CD4-positive, alpha-beta T cell treated with Interferon alpha-2 for 1 hour (primary cell): ENCODE data around the gene TMOD1.

Source experiments
- DNase-seq, 2 donors: peaks; one replicate each; pipeline ENCODE4 v3.0.0-alpha.2; 2020 to 2022

Gene TMOD1

DNA sequence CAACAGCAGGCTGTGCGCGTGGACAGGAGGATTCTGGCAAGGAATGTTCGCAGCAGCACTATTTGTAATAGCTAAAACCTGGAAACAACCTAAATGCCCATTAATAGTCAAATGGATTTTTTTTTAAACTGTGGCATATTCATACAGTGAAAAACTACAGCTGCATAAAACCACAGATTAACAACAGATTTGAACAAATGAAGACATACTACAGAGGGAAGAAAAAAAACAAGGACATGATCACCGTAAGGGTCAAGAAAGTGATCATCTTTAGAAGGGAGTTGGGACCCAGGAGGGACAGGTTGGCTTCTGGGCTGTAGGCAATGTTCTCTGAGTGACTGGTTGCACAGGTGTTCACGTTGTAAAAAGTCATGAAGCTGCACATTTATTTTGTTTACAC lies 1.2 kb upstream of the TMOD1 start:
- DNase-seq, result no peak

DNA sequence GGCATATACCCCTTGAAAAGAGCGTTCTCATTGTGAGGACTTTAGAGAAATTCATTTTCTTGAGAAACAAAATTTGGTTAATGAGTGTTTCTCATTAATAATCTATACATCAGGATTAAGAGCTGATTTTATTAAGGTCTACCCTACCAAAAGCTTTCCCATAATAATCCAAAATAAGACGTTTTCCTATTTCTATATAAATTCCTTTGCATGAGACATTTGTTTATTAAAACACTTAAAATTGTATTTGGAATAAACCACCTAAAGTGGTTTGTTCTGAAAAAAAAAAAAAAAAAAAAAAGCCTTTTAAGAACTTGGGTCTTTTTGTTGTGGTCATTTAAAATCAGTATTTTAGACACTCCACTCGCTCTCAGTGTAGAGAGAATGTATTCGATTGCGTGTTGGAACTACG lies 695 bp upstream of the TMOD1 start:
- DNase-seq, result no peak

DNA sequence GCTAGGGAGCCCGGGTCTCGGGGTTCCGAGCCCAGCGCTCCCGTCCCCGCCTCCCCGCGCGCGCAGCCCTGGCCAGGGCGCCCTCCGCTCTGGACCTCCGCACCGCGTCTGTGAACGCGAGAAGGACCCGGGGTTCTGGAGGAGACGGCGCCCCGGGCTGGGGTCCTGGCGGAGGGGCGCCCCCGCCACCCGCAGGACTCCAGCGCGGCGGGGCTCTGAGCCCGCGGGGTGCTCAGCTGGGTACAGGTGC lies 431 bp downstream of the TMOD1 start:
- no peak for DNase-seq

DNA sequence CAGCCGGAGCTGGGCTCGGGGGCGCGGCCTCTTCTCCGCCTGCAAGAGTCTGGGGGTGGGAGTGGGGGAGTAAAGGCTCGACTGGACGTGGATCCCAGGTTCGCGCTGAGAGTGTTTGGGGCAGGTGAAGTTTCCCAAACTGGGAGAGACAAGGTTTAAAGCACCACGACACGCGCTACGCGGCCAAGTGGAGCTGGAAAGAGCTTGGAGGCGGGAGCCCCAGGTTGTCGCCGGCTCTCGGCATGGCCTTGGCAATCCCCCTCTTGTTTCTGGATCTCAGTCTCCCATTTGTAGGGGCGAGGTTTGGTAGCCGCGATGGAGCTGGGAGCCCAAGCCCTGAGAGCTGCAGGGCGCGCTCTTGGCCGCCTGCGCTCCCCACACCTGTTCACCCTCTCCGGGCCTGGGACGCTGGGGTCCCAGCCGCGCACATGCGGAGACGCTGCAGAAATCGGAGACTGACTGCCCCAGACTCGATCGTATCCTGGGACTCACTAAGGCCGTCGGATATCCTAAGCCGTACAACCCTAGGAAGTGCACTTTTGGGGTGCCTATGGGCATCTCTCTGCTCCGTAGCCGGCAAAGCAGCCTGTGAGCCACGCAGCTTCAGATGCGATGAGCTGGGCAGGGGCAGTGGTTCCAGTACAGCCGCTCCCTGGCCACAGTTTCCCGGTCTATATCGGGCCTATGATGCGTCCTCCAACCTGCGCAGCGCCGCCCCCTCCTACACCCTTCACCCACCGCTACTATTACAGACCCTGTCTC lies 937 bp downstream of the TMOD1 start:
- DNase-seq, result no peak

DNA sequence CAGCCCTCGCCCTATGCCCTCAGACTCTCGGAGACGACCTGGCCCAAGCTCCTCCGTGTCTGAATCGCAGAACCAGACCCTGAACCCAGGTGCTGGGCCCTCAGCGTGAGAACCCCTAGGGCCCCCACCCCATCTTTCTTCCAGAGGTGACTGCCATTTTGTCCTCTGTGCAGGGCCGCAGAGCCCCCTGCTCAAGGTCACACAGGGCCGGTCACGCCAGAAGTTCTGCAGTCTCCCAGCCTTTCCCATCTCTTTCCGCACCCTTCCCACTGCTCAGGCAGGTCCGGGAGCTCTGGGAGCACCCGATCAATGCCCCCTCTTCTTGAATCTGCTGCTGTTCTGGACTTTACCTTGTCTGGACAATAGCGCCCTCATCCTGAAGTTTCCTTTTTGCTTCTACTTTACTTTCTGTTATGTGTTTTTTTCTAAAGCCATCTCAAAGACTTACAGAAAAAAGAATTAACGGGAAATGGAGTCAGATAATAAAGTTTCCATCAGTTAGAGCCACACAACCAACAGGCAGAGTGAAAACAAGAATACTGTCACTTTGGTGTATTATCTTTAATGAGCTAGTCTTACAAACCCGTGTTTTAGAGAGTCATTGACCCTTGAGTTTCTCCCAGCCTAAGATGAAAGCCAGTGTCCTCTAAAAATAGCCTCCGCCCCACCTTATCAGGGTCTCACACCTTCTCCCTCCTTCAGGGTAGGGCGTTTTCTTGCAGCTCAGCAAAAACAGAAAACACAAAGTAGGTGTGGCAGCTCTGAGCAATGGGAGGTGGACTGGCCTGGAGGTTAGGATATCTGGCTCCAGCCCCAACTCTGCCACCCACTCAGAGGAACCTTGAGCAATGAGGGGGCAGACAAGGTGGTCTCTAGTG lies 1.8 kb downstream of the TMOD1 start:
- DNase-seq, result no peak

DNA sequence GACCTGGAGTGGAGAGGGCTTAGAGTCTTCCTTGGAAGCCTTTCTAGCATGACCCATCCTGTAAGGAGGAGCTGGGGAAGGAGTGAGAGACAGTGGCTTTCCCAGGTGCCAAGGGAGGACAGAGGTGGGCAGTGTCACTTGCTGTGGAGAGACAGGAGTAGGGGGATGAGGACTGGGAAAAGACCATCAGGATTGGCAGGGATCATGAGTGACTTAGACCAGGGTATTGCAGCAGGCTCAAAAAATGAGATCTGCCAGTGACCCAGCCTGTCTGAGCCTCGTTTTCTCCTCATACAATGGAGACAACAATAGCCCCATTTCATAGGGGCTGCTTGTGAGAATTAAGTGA lies 2.4 kb downstream of the TMOD1 start:
- no peak for DNase-seq

DNA sequence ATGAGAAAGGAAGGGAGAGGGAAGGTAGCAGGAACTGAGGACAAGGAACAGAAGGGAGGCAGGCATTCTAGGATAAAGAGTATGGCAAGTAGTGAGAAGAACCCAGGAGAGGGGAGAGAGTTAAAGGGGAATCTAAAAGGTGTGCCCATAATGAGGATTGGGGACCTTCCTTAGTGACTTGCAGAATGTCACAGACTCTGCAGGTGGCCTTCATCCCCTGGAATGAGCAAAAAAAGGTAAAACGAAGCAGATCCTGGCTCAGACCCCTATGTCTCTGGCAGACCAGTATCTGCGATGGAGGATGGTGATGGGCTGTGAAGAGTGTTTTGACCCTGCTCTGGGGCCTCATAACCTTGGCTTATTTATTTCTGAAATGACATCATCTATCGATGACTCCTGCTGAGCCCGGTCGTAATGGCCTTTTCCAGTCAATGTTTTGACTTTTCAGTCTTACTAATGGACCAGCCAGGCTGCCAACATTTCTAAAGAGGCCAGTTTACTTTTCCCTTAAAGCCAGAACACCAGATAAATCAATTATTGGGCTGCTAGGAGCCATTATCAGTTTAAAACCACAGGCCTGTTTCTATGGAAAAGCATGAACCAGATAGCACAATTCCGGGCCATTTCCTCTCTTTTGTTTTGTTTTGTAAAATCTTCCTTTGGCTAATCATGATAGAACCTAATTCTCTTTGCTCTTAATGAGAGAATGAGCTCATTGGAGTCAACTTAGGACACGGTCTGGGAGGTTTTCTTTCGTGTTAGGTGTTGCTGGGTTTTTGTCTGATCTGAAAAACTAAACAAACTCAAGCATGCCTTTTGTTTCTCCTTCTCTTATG lies 3.1 kb downstream of the TMOD1 start:
- no peak for DNase-seq

DNA sequence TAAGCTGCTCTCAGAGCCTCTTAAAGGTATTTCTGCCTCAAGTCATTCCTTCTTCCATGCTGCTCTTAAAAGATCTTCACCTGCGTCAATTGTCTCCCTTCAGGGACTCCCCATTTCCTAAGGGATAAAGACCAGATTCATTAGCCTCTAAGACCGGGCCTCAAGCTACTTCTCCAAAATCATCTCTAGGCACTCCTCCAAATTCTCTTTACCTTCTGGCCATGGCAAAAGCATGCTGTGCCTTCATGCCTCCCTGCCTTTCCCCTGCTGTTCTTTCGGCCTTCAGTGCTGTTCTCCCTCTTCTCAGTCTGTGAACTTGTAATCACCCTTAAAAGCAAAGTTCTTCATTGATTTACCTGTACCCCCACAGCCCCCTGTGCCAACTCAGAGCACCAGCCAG lies 4.4 kb downstream of the TMOD1 start:
- no peak for DNase-seq

DNA sequence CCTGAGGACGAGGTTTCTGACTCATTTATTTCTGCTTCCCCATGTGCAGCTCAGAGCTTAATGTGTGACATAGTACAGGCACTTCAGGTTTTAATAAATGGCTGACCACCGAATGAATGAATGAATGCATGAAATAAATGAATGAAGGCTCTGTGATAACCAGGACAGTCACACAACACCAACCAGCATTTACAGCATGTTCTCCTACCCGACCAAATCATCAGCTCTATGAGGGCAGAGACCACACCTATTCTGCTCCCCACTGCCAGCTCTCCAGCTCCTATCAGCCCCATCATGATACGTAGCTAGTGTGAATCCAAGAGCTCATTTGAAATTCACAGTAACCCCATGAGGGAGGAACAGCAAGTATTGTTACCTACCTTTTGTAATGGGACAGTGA lies 4.8 kb downstream of the TMOD1 start:
- no peak for DNase-seq

DNA sequence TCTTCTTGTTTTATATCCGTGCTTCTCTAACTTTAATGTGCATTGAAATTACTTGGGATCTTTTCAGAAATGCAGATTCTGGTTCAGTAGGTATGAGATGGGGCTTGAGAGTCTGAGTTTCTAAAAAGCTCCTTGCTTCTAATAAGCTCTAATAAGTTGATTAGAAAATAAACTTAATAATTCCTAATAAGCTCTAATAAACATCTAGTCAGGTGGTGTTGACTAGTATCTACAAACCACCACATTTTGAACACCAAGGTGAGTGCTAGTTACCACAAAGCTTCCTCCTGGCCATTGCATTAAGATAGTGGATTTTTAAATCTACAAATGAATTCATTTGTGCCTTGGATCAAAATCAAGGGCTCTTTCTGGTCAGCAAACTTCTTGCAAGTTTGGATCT lies 5.3 kb downstream of the TMOD1 start:
- no peak for DNase-seq

DNA sequence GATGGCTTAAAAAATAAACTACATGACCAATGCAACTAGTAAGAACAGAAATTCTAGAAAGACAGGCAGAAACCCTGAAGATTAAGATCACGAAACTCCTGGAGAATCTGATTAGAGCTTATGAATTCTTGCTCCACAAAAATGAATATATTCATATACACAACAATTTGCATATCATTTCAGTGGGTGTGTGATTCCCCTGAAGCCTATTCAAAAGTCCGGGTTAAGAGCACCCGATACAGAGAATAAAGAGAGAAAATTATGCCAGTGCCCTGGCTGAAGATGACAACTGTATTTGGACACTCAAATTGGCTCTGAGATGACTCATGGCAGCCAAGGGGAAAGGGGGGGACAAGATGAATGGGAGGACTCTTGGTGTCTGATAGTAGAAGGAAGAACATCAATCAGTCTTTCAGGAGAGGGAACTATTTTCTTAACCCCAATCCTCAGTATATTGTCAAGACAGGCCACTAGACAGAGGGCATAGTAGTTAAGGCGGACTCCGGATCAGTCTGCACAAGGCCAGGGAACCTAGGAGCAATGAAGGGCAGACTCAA lies 6.0 kb downstream of the TMOD1 start:
- no peak for DNase-seq

DNA sequence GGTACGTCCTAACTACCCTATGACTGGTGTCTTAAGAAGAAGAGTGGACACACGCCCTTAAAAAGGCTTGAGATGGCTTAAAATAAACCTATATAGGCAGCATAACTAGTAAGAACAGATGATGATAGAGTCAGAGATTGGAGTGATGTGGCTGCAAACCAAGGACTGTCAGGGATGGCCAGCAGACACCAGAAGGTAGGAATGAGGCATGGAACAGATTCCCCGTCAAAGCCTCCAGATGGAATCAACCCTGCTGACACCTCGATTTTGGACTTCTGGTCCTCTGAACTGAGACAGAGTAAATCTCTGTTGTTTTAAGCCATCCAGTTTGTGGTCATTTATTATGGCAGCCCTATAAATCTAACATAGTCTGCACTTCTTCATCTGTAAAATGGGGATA lies 7.4 kb downstream of the TMOD1 start:
- no peak for DNase-seq

DNA sequence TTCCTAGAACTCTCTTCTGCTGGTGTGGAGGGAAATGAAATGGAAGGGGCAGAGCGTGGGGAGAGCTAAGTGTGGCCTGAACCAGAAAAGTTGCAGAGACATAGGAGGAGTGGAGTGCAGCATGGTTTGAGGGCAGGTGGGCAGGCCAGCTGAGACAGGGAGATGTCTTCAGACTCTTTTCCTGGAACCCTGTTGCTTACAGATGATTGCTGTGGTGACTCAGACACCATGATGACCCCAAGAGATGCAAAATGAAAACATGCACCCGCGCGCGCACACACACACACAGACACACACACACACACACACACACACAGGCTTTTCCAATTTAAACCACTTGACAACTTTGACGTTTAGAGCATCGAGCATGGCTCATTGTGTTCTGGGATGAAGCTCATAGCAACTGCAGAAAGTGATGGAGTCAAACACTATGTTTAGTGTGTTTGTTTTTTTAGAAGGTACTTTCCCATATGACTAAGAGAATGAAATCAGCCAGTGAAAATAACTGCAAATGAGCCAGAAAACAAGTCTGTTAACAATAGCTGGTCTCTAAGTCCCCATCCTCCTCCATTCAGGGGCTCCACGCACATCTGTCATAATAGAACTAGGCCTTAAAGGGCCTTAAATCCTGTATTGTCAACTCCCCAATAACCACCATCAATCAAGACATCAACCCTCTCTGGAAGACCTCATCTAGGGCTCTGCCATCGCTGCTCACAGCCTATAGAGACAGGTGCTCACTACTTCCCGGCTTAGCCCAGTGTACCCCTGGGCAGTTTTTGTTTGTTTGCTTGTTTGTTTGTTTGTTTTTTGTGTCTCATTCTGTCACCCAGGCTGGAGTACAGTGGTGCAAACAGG lies 9.6 kb downstream of the TMOD1 start:
- no peak for DNase-seq

DNA sequence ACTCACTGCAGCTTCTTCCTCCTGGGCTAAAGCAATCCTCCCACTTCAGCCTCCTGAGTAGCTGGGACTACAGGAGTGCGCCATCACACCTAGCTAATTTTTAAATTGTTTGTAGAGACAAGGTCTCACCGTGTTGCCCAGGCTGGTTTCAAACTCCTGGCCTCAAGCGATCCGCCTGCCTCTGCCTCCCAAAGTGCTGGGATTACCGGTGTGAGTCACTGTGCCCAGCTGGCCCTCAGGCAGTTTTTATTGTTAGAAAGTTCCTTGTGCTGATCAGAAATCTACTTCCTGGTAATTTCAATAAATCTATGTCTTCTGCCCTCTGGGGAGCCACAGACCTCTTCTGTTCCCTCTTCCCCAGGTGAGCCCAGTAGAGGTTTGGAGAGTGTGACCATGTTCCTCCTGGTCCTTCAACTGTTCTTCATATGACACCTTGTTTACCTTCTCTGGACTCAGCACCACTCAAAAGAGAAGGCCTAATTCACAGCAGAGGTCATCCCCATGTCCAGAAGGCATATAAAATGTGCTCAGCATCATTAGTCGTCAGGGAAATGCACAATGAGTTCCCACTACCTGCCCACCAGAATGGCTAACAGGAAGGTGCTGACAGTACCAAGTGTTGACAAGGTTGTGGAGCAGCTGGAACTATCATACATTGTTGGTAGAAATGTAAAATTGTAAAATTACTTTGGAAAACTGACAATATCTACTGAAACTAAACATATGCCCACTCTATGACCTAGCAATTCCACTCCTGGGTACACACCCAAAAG lies 10.4 kb downstream of the TMOD1 start:
- no peak for DNase-seq

DNA sequence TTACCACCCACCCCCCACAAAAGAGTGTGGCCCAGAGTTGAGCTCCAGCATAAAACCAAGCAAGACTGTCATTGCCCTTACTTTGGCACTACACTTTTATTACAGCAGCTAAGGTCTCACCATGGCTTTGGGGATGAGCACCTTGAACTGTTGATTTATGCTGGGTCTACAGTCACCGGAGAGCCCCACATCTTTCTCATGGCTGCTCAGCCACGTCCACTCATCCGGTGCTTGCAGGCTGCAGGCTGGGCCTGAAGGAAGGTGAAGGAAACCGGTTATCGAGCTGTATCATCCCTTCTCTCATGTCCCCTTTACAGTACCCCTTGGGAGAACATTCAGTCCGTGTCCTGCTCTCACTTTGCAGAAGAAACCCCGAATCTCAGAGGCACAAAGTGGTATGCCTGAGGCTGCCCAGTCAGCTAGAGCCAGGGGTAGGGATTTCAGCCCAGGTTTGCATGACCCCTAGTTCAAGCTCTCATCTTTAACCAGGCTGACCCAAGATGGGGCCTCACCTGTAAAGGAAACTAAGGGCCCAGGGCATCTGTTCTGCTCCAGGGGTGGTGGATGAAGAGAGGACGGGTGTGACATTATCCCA lies 11.6 kb downstream of the TMOD1 start:
- no peak for DNase-seq

DNA sequence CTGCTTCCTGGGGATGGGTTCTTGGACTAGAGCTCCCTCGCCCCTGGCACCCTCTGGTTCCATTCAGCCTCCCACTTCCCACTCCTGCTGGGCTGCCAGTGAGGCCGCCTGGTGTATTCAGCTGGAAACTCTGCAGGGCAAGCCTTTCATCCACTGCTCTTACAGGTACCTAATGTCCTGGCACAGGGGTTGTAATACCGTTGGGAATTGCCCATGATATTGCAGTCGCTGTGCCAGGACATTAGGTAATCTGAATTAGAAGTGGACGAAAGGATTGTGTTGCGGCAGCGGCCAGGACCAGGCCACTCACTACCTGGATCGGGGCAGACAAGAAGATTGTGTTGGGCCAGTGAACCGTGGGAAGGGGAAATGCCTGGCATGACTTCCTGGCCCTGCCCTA lies 13.1 kb downstream of the TMOD1 start:
- DNase-seq, result no peak

DNA sequence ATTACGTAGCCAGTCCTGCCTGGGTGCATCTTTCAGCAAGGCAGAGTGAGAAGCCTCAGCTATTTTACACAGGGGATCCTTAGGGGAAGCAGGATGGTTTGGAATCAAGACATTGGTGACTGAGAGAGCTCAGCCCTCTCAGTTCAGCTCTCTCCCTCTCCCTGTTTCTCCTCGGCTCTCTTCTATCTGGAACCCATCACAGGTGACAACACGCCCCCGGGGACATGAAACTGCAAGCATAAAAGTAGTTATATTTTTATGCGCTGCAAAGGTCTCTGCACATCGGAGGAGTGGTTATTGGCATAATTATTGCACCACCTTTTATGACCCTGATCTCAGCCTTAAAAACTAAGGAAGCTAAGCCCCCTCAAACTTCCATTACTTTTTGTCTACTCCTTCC lies 14.2 kb downstream of the TMOD1 start:
- DNase-seq, result no peak

DNA sequence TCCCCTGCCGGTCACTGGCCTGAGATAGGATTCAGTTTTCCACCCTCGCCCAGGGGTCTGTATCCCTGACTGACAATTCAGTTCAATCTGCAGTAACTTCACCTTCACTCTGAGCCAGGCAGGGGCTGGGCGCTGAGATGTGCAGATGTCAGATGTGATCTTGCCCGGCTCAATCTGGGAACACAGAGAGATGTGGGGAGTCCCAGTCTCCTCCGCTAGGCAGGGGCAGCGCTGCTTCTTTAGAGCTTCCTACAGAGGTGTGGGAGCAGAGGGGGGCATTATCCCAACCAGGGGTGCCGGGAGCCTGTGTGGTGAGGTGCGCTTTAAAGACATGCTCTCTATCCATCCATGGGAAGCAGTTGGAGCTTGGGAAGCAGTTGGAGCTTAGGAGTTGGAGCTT lies 14.6 kb downstream of the TMOD1 start:
- no peak for DNase-seq

DNA sequence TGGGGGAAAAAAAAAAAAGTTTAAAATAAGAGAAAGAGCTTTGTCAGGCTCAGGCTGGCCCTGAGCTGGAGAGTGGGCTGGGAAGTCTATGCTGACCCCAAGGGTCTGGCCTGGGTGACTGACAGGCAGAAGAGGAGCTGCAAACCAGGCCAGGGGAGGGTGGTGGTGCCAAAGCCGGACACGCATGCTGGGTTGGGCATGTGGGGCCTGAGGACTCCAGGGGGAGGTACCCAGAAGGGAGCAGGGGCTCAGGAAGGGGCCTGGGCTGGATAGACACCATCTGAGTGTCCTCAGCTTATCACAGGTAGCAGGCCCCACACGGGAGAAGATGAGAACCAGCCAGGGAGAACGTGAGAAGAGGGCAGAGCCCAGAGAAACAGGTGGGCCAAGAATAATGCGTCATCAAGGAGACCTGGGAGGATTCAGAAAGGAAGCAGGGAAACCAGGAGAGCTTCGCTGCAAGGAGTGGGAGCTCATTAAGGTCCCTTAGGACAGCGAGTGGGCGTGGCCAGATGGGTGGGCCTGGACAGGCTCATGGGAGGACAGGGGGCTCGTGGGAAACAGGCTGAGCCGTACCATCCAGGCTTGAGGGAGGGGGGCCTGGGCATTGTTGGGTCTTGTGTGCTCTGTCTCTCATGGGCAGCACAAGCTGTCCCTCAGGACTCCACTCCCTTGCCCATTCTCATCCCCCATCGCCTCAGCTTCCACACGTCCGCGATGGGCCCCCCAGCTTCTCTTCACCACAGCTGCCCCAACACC lies 16.0 kb downstream of the TMOD1 start:
- no peak for DNase-seq

DNA sequence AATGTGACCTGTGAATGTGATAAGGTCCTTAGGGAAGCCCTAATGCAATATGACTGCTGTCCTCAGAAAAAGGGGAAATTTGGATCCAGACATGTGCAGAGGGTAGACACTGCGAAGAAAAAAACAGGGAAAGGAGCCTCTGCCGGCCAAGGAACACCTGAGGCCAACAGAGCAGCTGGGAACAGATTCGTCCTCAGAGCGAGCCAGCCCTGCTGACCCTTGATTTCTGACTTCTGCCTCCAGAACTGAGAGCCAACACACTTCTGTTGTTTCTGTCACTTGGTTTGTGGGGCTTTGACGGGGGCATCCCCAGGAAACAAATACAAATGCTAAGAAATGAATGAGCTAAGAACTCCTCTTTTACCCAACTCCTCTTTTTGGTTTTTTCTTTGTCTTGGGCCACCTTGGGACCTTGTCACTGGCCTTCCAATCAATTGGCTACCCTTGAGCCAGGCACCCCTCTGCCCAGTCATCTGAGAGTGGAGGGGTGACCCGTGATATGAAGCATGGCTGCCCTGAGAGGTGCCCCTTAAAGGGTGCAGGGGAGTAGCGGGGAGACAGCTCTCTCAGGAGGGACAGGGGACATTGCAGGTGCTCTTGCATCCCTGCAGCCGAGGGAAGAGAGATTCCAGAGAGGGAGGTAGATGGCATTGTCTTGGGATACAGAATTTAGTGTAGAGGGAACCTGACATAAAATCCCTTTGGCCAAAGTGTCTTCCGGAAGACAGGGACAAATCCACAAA lies 16.9 kb downstream of the TMOD1 start:
- DNase-seq, result no peak
